Measurements from ENCODE around the gene OIT3.

OIT3 gene

DNA sequence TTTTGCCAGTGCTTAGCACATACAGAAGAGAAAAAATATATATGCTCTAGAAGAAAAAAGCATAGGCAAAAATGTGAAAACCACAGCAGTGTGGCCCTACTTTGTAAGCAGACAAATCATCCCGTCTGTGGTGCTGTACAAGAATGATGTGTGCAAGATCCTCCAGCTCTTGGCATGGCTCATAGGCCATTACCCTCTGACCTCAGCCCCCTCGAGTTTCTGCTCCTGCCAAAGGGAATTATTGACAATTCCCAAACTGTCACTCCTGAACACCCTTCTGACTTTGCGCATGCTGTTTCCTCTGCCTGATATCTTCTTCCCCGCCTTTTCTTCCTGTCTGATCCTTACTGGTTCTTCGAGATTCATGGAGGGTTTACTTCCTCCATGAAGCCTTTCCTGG lies 33.9 kb downstream of the OIT3 start:
- H3K4me1 ChIP-seq (ENCODE audit: control insufficient read depth, insufficient read depth, low read length) = no peaks in the 10 kb centered on the region
- no peaks in the 10 kb centered on the region for H3K9me3 ChIP-seq (ENCODE audit: control insufficient read depth, insufficient read depth, low read length)
- no peak overlapping the region for H3K9ac ChIP-seq (ENCODE audit: low read depth, low read length)
- no peaks in the 10 kb centered on the region for H3K36me3 ChIP-seq (ENCODE audit: control insufficient read depth, insufficient read depth, low read length)
- H3K4me3 ChIP-seq (ENCODE audit: low read depth, low read length) = no peak overlapping the region
- H3K27me3 ChIP-seq (ENCODE audit: control insufficient read depth, insufficient read depth, low read length) = no peaks in the 10 kb centered on the region

GRCh38 chr10:72928798-72929197 lies 35.3 kb downstream of the OIT3 start:
- Histone ChIP-seq H3K9ac (ENCODE audit: low read depth, low read length) (no peak overlapping the region), H3K27me3 (ENCODE audit: control insufficient read depth, insufficient read depth, low read length) (no peaks in the 10 kb centered on the region), H3K9me3 (ENCODE audit: control insufficient read depth, insufficient read depth, low read length) (no peaks in the 10 kb centered on the region), H3K36me3 (ENCODE audit: control insufficient read depth, insufficient read depth, low read length) (no peaks in the 10 kb centered on the region), H3K4me3 (ENCODE audit: low read depth, low read length) (no peak overlapping the region), H3K4me1 (ENCODE audit: control insufficient read depth, insufficient read depth, low read length) (no peaks in the 10 kb centered on the region)

GRCh38 chr10:72930276-72930675 lies 36.7 kb downstream of the OIT3 start:
- Histone ChIP-seq H3K4me1 (ENCODE audit: control insufficient read depth, insufficient read depth, low read length) (no peaks in the 10 kb centered on the region), H3K27me3 (ENCODE audit: control insufficient read depth, insufficient read depth, low read length) (no peaks in the 10 kb centered on the region), H3K9me3 (ENCODE audit: control insufficient read depth, insufficient read depth, low read length) (no peaks in the 10 kb centered on the region), H3K36me3 (ENCODE audit: control insufficient read depth, insufficient read depth, low read length) (no peaks in the 10 kb centered on the region), H3K4me3 (ENCODE audit: low read depth, low read length) (no peak overlapping the region), H3K9ac (ENCODE audit: low read depth, low read length) (no peak overlapping the region)

GRCh38 chr10:72932259-72933015 lies 38.9 kb downstream of the OIT3 start:
- Histone ChIP-seq H3K4me3 (ENCODE audit: low read depth, low read length) (no peak overlapping the region), H3K36me3 (ENCODE audit: control insufficient read depth, insufficient read depth, low read length) (no peaks in the 10 kb centered on the region), H3K9ac (ENCODE audit: low read depth, low read length) (no peak overlapping the region), H3K27me3 (ENCODE audit: control insufficient read depth, insufficient read depth, low read length) (no peaks in the 10 kb centered on the region), H3K4me1 (ENCODE audit: control insufficient read depth, insufficient read depth, low read length) (no peaks in the 10 kb centered on the region), H3K9me3 (ENCODE audit: control insufficient read depth, insufficient read depth, low read length) (no peaks in the 10 kb centered on the region)

GRCh38 chr10:72935361-72935760 lies 41.8 kb downstream of the OIT3 start:
- Histone ChIP-seq H3K4me1 (ENCODE audit: control insufficient read depth, insufficient read depth, low read length) (no peaks in the 10 kb centered on the region), H3K4me3 (ENCODE audit: low read depth, low read length) (no peak overlapping the region), H3K9ac (ENCODE audit: low read depth, low read length) (no peak overlapping the region), H3K36me3 (ENCODE audit: control insufficient read depth, insufficient read depth, low read length) (no peaks in the 10 kb centered on the region), H3K27me3 (ENCODE audit: control insufficient read depth, insufficient read depth, low read length) (no peaks in the 10 kb centered on the region), H3K9me3 (ENCODE audit: control insufficient read depth, insufficient read depth, low read length) (no peaks in the 10 kb centered on the region)

DNA sequence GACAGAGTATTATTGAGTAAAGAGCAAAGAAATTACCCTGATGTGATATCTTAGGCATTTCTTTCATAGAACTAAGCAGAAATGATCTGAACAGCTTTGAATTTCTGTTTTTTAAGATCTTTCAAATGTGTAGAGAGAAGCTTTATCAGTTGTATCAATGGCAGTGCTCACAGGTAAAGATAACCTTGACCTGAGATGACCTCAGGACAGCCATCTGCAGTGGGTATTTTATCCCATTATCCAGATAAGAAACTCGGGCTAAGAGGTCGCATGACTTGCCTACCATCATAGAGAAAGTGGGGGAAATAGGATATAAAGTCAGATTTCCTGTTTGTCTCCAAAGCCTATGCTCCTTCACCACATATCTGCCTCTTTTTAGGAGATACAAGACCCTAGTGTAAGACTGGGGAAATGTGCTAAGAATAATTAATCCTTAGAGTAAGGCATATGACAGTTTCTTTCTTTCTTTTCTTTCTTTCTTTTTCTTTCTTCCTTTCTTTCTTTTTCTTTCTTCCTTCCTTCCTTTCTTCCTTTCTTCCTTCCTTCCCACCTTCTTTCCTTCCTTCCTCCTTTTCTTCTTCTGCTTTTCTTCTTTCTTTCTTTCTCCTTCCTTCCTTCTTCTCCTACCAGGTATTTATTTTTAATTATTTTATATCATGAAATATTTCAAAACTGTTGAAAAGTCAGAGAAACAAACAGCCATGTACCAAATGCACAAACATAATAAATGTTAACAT lies 50.1 kb downstream of the OIT3 start:
- Histone ChIP-seq H3K9me3 (ENCODE audit: control insufficient read depth, insufficient read depth, low read length) (no peaks in the 10 kb centered on the region), H3K9ac (ENCODE audit: low read depth, low read length) (no peak overlapping the region), H3K27me3 (ENCODE audit: control insufficient read depth, insufficient read depth, low read length) (no peaks in the 10 kb centered on the region), H3K4me3 (ENCODE audit: low read depth, low read length) (no peak overlapping the region), H3K36me3 (ENCODE audit: control insufficient read depth, insufficient read depth, low read length) (no peaks in the 10 kb centered on the region), H3K4me1 (ENCODE audit: control insufficient read depth, insufficient read depth, low read length) (no peaks in the 10 kb centered on the region)

DNA sequence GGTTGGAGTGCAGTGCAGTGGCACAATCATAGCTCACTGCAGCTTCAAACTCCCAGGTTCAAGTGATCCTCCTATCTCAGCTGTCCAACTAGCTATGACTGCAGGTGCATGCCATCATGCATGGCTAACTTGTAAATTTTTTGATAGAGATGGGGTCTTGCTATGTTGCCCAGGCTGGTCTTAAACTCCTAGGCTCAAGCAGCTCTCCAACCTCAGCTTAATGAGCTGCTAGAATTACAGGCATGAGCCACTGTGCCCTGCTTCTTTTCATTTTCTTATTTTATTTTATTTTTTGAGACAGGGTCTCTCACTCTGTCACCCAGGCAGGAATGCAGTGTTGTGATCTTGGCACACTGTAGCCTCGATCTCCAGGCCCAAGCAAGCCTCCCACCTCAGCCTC lies 53.4 kb downstream of the OIT3 start:
- Histone ChIP-seq H3K9ac (ENCODE audit: low read depth, low read length) (no peak overlapping the region), H3K27me3 (ENCODE audit: control insufficient read depth, insufficient read depth, low read length) (no peaks in the 10 kb centered on the region), H3K4me1 (ENCODE audit: control insufficient read depth, insufficient read depth, low read length) (peaks cover 2% of the 10 kb centered on the region), H3K9me3 (ENCODE audit: control insufficient read depth, insufficient read depth, low read length) (no peaks in the 10 kb centered on the region), H3K4me3 (ENCODE audit: low read depth, low read length) (no peak overlapping the region), H3K36me3 (ENCODE audit: control insufficient read depth, insufficient read depth, low read length) (no peaks in the 10 kb centered on the region)

GRCh38 chr10:72948762-72949161 lies 55.2 kb downstream of the OIT3 start:
- no peaks in the 10 kb centered on the region for H3K36me3 ChIP-seq (ENCODE audit: control insufficient read depth, insufficient read depth, low read length)
- H3K4me1 ChIP-seq (ENCODE audit: control insufficient read depth, insufficient read depth, low read length) = peaks cover 16% of the 10 kb centered on the region
- no peaks in the 10 kb centered on the region for H3K27me3 ChIP-seq (ENCODE audit: control insufficient read depth, insufficient read depth, low read length)
- no peak overlapping the region for H3K4me3 ChIP-seq (ENCODE audit: low read depth, low read length)
- H3K9ac ChIP-seq (ENCODE audit: low read depth, low read length) = no peak overlapping the region
- no peaks in the 10 kb centered on the region for H3K9me3 ChIP-seq (ENCODE audit: control insufficient read depth, insufficient read depth, low read length)

- H3K4me1 ChIP-seq (ENCODE audit: control insufficient read depth, insufficient read depth, low read length) = peaks cover 20% of the 10 kb centered on the region
- H3K9me3 ChIP-seq (ENCODE audit: control insufficient read depth, insufficient read depth, low read length) = no peaks in the 10 kb centered on the region
- no peak overlapping the region for H3K4me3 ChIP-seq (ENCODE audit: low read depth, low read length)
- H3K27me3 ChIP-seq (ENCODE audit: control insufficient read depth, insufficient read depth, low read length) = no peaks in the 10 kb centered on the region
- no peak overlapping the region for H3K9ac ChIP-seq (ENCODE audit: low read depth, low read length)
- H3K36me3 ChIP-seq (ENCODE audit: control insufficient read depth, insufficient read depth, low read length) = no peaks in the 10 kb centered on the region
Measured at GRCh38 chr10:72951760-72952159, 58.2 kb downstream of the OIT3 start.

GRCh38 chr10:72952189-72952588 lies 58.6 kb downstream of the OIT3 start:
- H3K4me3 ChIP-seq (ENCODE audit: low read depth, low read length) = no peak overlapping the region
- no peaks in the 10 kb centered on the region for H3K9me3 ChIP-seq (ENCODE audit: control insufficient read depth, insufficient read depth, low read length)
- H3K27me3 ChIP-seq (ENCODE audit: control insufficient read depth, insufficient read depth, low read length) = no peaks in the 10 kb centered on the region
- peaks cover 20% of the 10 kb centered on the region for H3K4me1 ChIP-seq (ENCODE audit: control insufficient read depth, insufficient read depth, low read length)
- H3K9ac ChIP-seq (ENCODE audit: low read depth, low read length) = no peak overlapping the region
- no peaks in the 10 kb centered on the region for H3K36me3 ChIP-seq (ENCODE audit: control insufficient read depth, insufficient read depth, low read length)

DNA sequence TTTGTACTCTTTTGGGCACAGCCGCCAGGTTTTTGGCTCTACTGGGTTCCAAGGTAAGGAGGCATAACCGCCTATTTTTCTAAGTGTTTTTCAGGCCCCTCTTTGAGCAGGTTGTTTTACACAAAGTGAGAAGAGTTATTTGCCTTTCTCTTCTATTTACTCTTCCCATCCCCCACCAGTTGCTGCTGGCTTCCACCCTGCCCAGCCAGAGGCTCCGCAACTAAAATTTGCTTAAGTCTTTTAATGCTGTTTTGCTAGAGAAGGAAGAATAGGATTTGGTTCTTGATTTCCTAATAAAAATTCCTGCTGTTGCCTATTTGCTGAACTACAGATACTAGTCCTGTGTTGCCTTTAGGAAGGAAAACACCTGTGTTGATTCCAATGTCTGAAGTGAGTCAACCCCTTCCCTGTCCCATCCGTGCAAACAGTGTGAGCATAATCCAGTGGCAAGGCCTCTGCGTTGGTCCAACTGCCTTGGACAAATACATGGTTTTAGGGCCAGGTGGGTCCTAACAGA lies 59.2 kb downstream of the OIT3 start:
- Histone ChIP-seq H3K9ac (ENCODE audit: low read depth, low read length) (no peak overlapping the region), H3K27me3 (ENCODE audit: control insufficient read depth, insufficient read depth, low read length) (no peaks in the 10 kb centered on the region), H3K4me3 (ENCODE audit: low read depth, low read length) (no peak overlapping the region)

DNA sequence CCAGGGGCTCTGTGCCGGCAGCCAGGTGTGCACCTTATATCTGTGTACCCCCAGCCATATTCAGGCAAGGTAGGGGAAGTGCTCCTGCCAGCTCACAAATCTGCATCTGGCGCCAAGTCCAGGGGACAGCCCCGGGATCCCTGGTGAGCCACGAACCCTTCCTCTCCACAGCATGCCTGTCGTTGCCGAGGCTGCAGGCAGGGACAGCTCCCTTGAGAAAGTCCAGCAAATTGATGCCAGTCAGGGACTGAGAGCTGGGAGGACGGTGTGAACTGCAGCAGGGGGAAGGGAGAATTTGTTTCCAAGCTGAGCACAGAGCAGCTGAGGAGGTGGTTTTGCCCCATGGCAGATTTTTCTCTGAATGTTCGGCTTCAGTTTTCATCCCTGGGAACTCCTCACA lies 60.1 kb downstream of the OIT3 start:
- Histone ChIP-seq H3K27me3 (ENCODE audit: control insufficient read depth, insufficient read depth, low read length) (no peaks in the 10 kb centered on the region), H3K4me3 (ENCODE audit: low read depth, low read length) (no peak overlapping the region), H3K9ac (ENCODE audit: low read depth, low read length) (no peak overlapping the region), H3K4me1 (ENCODE audit: control insufficient read depth, insufficient read depth, low read length) (peaks cover 20% of the 10 kb centered on the region), H3K9me3 (ENCODE audit: control insufficient read depth, insufficient read depth, low read length) (no peaks in the 10 kb centered on the region), H3K36me3 (ENCODE audit: control insufficient read depth, insufficient read depth, low read length) (no peaks in the 10 kb centered on the region)

More for the DNA sequence above, 59.2 kb downstream of the OIT3 start:
- Histone ChIP-seq H3K4me1 (ENCODE audit: control insufficient read depth, insufficient read depth, low read length) (peaks cover 20% of the 10 kb centered on the region), H3K9me3 (ENCODE audit: control insufficient read depth, insufficient read depth, low read length) (no peaks in the 10 kb centered on the region), H3K36me3 (ENCODE audit: control insufficient read depth, insufficient read depth, low read length) (no peaks in the 10 kb centered on the region)
